Kidney (tissue), 14 donors: ENCODE results near the gene GLB1L2. TPM values are rescaled to one million over a fixed set of nuclear protein-coding genes. Genes with fewer than 3 reads are reported as not detected.

Source experiments
- DNase-seq, 5 donors: peaks; one replicate each; pipeline ENCODE4 v3.0.0-alpha.2; 2013 to 2020
- FAIRE-seq: peaks from 2 replicates; lab custom pipeline; 2012; peaks lifted over from hg19 to GRCh38; lab: Jason Lieb, UNC
- H3K27ac ChIP-seq, 2 donors: one replicate each; pipeline ENCODE4 v1.7.0; 2013; ENCODE audit warnings: low read depth in 2 of 2, low read length in 2 of 2, inconsistent platforms in 1 of 2
- H3K27me3 ChIP-seq: one replicate; pipeline ENCODE4 v1.7.1; 2013; ENCODE audit warnings: low read length, inconsistent platforms; ENCODE audit not compliant: control insufficient read depth, insufficient read depth
- H3K36me3 ChIP-seq, 3 donors: one replicate each; pipeline versions ENCODE4 v1.7.0 to v1.7.1; 2013; ENCODE audit warnings: low read length in 3 of 3, control low read depth in 1 of 3, inconsistent platforms in 1 of 3; ENCODE audit not compliant: insufficient read depth in 3 of 3, control insufficient read depth in 2 of 3
- H3K4me1 ChIP-seq, 3 donors: one replicate each; pipeline versions ENCODE4 v1.7.0 to v1.7.1; 2013; ENCODE audit warnings: low read length in 3 of 3, inconsistent platforms in 1 of 3, low read depth in 1 of 3; ENCODE audit not compliant: control insufficient read depth in 2 of 3, insufficient read depth in 2 of 3
- H3K4me3 ChIP-seq, 3 donors: one replicate each; pipeline versions ENCODE4 v1.7.0 to v1.8.1; 2013; ENCODE audit warnings: low read length in 3 of 3, control low read depth in 1 of 3, inconsistent platforms in 1 of 3
- H3K9ac ChIP-seq, 3 donors: one replicate each; pipeline versions ENCODE4 v1.7.0 to v1.7.1; 2013; ENCODE audit warnings: low read length in 3 of 3, control low read depth in 1 of 3, inconsistent platforms in 1 of 3
- H3K9me3 ChIP-seq, 3 donors: one replicate each; pipeline versions ENCODE4 v1.7.0 to v1.7.1; 2013; ENCODE audit warnings: low read length in 3 of 3, control low read depth in 1 of 3, inconsistent platforms in 1 of 3; ENCODE audit not compliant: control insufficient read depth in 2 of 3, insufficient read depth in 1 of 3
- intact Hi-C: fragments of 100-400 bp; cut with DNase I; formaldehyde crosslinking; loops from one replicate; pipeline ENCODE4 v1.11.1; 2022
- polyA plus RNA-seq: library from polyadenylated mRNA; stranded (reverse); fragments of 350-450 nt; fragmentation: Illumina TruSeq; extraction: RNeasy Lipid Tissue Mini Kit (QIAGEN cat#74804); gene quantifications from one replicate; pipeline ENCODE4 v1.2.3, GENCODE V29; 2014; ENCODE audit warnings: low read depth, low replicate concordance; ENCODE audit not compliant: insufficient read depth
- total RNA-seq: library from RNA; stranded (reverse); fragmentation: NEBNext Ultra II Directional; extraction: Animal tissue kit (Norgen Biotek cat#: 25700); gene quantifications from one replicate; pipeline ENCODE4 v1.2.1, GENCODE V29; 2021
- TF ChIP-seq, protein P1 (sequence below): IDR thresholded peaks from 3 replicates; pipeline ENCODE4 v1.5.1; 2012; ENCODE audit warnings: mild to moderate bottlenecking, moderate library complexity, borderline replicate concordance; ENCODE audit not compliant: insufficient read depth; ENCODE audit errors: extremely low read depth
- donor health status: control.
- donor health status: control.
- donor health status: control.
- donor health status: control.
- donor health status: control.
- donor health status: DM: yes; HTN: yes; CAD: no.
- donor health status: Normal renal cell carcinoma (clear cell type).

GLB1L2 gene
- total and polyA plus RNA-seq, 2 donors from 2014 or later = 10.0 to 26.1 TPM

GRCh38 chr11:134337051-134337450 is 5.3 kb downstream of the GLB1L2 start:
- no peak overlapping the region for H3K4me3 ChIP-seq
- DNase-seq (no peak), FAIRE-seq (no peak)
- no peaks in the 10 kb centered on the region for H3K36me3 ChIP-seq
- TF ChIP-seq, protein P1, sequence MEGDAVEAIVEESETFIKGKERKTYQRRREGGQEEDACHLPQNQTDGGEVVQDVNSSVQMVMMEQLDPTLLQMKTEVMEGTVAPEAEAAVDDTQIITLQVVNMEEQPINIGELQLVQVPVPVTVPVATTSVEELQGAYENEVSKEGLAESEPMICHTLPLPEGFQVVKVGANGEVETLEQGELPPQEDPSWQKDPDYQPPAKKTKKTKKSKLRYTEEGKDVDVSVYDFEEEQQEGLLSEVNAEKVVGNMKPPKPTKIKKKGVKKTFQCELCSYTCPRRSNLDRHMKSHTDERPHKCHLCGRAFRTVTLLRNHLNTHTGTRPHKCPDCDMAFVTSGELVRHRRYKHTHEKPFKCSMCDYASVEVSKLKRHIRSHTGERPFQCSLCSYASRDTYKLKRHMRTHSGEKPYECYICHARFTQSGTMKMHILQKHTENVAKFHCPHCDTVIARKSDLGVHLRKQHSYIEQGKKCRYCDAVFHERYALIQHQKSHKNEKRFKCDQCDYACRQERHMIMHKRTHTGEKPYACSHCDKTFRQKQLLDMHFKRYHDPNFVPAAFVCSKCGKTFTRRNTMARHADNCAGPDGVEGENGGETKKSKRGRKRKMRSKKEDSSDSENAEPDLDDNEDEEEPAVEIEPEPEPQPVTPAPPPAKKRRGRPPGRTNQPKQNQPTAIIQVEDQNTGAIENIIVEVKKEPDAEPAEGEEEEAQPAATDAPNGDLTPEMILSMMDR = no peak
- no peaks in the 10 kb centered on the region for H3K9me3 ChIP-seq
- intact Hi-C loops = no loop called here
- peaks cover 0 to 1% (median 0%) of the 10 kb centered on the region in 3 donors for H3K4me1 ChIP-seq
- H3K27me3 ChIP-seq = no peaks in the 10 kb centered on the region
- no peak overlapping the region for H3K9ac ChIP-seq
- H3K27ac ChIP-seq = no peak overlapping the region

DNA sequence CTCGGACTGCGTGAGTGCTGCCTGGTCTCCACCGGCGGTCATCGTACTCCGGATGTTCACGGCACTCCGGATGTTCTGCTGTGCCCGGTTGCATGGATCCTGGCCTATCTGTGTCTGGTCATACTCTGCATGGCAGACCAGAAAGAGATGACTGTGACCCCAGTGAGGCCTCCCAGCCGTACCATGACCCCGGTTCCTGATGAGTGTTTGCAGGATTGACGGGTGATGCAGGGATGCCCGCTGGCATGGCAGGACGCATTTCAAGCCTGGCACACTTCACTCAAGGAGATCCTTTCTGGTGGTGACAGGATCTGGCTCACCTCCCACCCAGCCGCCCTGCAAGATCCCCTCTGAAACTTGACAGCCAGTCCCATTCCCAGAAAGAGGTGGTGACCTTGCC is 6.3 kb downstream of the GLB1L2 start:
- TF ChIP-seq, protein P1 = no peak
- intact Hi-C loops = no loop called here
- Histone ChIP-seq H3K27me3 (no peaks in the 10 kb centered on the region), H3K9me3 (no peaks in the 10 kb centered on the region), H3K4me3 (no peak overlapping the region), H3K9ac (no peak overlapping the region), H3K4me1 (no peaks in the 10 kb centered on the region), H3K36me3 (no peaks in the 10 kb centered on the region), H3K27ac (no peak overlapping the region)
- DNase-seq = no peak
- no peak for FAIRE-seq

DNA sequence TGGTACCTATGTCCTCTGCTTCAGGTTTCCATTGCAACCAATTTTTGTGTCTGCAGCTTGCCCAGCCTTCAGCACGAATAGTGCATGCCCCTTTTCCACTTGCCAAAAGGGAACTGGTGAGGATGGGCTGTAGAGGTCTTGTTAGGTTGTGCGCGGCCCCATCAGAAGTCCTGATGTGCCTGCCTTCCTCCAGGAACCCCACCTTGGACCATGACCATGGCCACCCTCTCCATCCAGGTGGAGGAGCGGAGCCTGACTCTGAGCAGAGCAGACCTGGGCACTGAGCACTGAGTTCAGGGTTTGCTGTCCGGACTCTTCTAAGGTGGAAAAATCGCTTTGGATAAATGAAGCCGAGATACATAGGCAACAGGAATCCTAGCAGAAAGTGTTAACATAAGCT is 6.9 kb downstream of the GLB1L2 start:
- Histone ChIP-seq H3K27me3 (no peaks in the 10 kb centered on the region), H3K9ac (no peak overlapping the region), H3K4me3 (no peak overlapping the region), H3K27ac (no peak overlapping the region), H3K36me3 (no peaks in the 10 kb centered on the region), H3K9me3 (no peaks in the 10 kb centered on the region), H3K4me1 (no peaks in the 10 kb centered on the region)
- intact Hi-C loops = no loop called here
- TF ChIP-seq, protein P1 = no peak
- no peak for DNase-seq
- no peak for FAIRE-seq

DNA sequence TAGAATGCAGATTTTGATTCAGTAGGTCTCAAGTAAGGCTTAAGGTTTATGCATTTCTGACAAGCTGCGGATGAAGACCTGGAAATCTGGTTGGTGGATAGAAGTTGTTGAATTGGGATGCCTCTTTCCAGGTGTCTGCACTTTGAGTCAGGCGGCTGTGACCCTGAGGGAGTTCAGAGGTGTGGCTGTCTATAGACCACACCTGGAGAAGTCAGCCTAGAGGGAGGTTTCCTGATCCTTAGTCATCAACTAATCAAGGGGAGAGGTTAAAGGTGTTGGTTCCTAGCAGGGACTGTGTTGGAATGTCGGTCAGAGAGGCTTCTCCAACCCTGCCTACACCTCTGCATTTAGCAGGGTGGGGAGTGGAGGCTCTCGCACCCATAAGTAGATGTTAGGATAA is 8.0 kb downstream of the GLB1L2 start:
- H3K9me3 ChIP-seq = no peaks in the 10 kb centered on the region
- FAIRE-seq (no peak), DNase-seq (no peak)
- intact Hi-C loops = no loop called here
- TF ChIP-seq, protein P1 = no peak
- no peaks in the 10 kb centered on the region for H3K27me3 ChIP-seq
- no peak overlapping the region for H3K4me3 ChIP-seq
- H3K9ac ChIP-seq = no peak overlapping the region
- no peaks in the 10 kb centered on the region for H3K36me3 ChIP-seq
- no peaks in the 10 kb centered on the region for H3K4me1 ChIP-seq
- no peak overlapping the region for H3K27ac ChIP-seq
